ENCODE data around the gene FLNB.

The FLNB gene

GRCh38 chr3:58180940-58181587 lies 172.8 kb downstream of the FLNB start:
- TF ChIP-seq CTCF (conservative IDR thresholded peaks at IDR 0.05), result no peak
- no peak overlapping the region for H3K27ac ChIP-seq

- TF ChIP-seq CTCF (conservative IDR thresholded peaks at IDR 0.05), result no peak
- H3K27ac ChIP-seq, result no peak overlapping the region
These were observed 175.0 kb downstream of the FLNB start for GRCh38 chr3:58183221-58183620.

GRCh38 chr3:58183891-58184290 lies 175.7 kb downstream of the FLNB start:
- H3K27ac ChIP-seq, result no peak overlapping the region
- no peak for TF ChIP-seq CTCF (conservative IDR thresholded peaks at IDR 0.05)

- no peak overlapping the region for H3K27ac ChIP-seq
- TF ChIP-seq CTCF (conservative IDR thresholded peaks at IDR 0.05), result no peak
These were observed 176.2 kb downstream of the FLNB start for GRCh38 chr3:58184309-58184981.

GRCh38 chr3:58184982-58185360 lies 176.7 kb downstream of the FLNB start:
- H3K27ac ChIP-seq, result no peak overlapping the region
- no peak for TF ChIP-seq CTCF (conservative IDR thresholded peaks at IDR 0.05)

- no peak for TF ChIP-seq CTCF (conservative IDR thresholded peaks at IDR 0.05)
- H3K27ac ChIP-seq, result no peak overlapping the region
These were observed 179.9 kb downstream of the FLNB start for GRCh38 chr3:58188173-58188564.

GRCh38 chr3:58188921-58189451 lies 180.8 kb downstream of the FLNB start:
- TF ChIP-seq CTCF (conservative IDR thresholded peaks at IDR 0.05), result no peak
- H3K27ac ChIP-seq, result no peak overlapping the region

Data from VCaP (cell line).